HepG2 (cell line): ENCODE measurements around the gene MTRF1. TPM values are rescaled to one million over a fixed set of nuclear protein-coding genes. Genes with fewer than 3 reads are reported as not detected.
A peak's percentile ranks its signal among the peaks of the same experiment; 100 is the strongest.

Source experiments
- ARHGAP35 ChIP-seq: sonication (generic); formaldehyde crosslinking; IDR thresholded peaks from 2 replicates; pipeline ENCODE4 v1.9.0; 2022; ENCODE audit warnings: mild to moderate bottlenecking, inconsistent platforms, moderate library complexity, missing genetic modification reagents, borderline replicate concordance
- ARID2 ChIP-seq: sonication (generic); formaldehyde crosslinking; IDR thresholded peaks from 2 replicates; pipeline ENCODE4 v1.8.1; 2022; ENCODE audit warnings: mild to moderate bottlenecking, missing genetic modification reagents, borderline replicate concordance
- ATF7-NPFF ChIP-seq: sonication (generic); formaldehyde crosslinking; IDR thresholded peaks from 2 replicates; pipeline ENCODE4 v1.8.1; 2023; ENCODE audit warnings: mild to moderate bottlenecking, low read depth, missing genetic modification reagents, moderate library complexity
- MXI1 ChIP-seq: IDR thresholded peaks from 3 replicates; pipeline ENCODE4 v1.6.1; 2012; ENCODE audit warnings: low read depth, low read length, inconsistent platforms, borderline replicate concordance
- NFIB ChIP-seq: sonication (generic); formaldehyde crosslinking; IDR thresholded peaks from 2 replicates; pipeline ENCODE4 v1.9.0; 2021; ENCODE audit warnings: missing genetic modification reagents, mild to moderate bottlenecking, borderline replicate concordance
- NKX3-1 ChIP-seq: sonication (generic); formaldehyde crosslinking; IDR thresholded peaks from 2 replicates; pipeline ENCODE4 v1.5.0; 2020; ENCODE audit warnings: missing genetic modification reagents
- PLRG1 ChIP-seq: fragments of 450-650 bp; conservative IDR thresholded peaks from 2 replicates; pipeline ENCODE4 v1.6.1; 2016
- SMAD1 ChIP-seq: sonication (generic); formaldehyde crosslinking; IDR thresholded peaks from 2 replicates; pipeline ENCODE4 v1.4.0; 2020; ENCODE audit warnings: missing genetic modification reagents, low read depth, mild to moderate bottlenecking, borderline replicate concordance
- SUZ12 ChIP-seq: fragments of 150-350 bp; IDR thresholded peaks from 2 replicates; pipeline ENCODE4 v1.6.1; 2014; ENCODE audit warnings: low read depth, low read length
- TAF1 ChIP-seq: sonication (generic); formaldehyde crosslinking; IDR thresholded peaks from 2 replicates; pipeline ENCODE4 v1.4.0; 2020; ENCODE audit warnings: missing genetic modification reagents
- TBL1XR1 ChIP-seq: fragments of 150-350 bp; IDR thresholded peaks from 2 replicates; pipeline ENCODE4 v1.6.1; 2014; ENCODE audit warnings: borderline replicate concordance, low read length; ENCODE audit not compliant: partially characterized antibody
- ZBTB8A ChIP-seq: sonication (generic); formaldehyde crosslinking; IDR thresholded peaks from 2 replicates; pipeline ENCODE4 v1.4.0; 2020; ENCODE audit warnings: mild to moderate bottlenecking, low read depth, missing genetic modification reagents, borderline replicate concordance
- ZFP82 ChIP-seq: sonication (generic); formaldehyde crosslinking; IDR thresholded peaks from 2 replicates; pipeline ENCODE4 v1.5.1; 2020; ENCODE audit warnings: mild to moderate bottlenecking, missing genetic modification reagents, borderline replicate concordance
- ZNF20 ChIP-seq: sonication (generic); formaldehyde crosslinking; IDR thresholded peaks from 2 replicates; pipeline ENCODE4 v1.4.0; 2020; ENCODE audit warnings: mild to moderate bottlenecking, moderate library complexity, missing genetic modification reagents
- ZNF274 ChIP-seq: sonication (generic); formaldehyde crosslinking; IDR thresholded peaks from 2 replicates; pipeline ENCODE4 v1.5.1; 2020; ENCODE audit warnings: mild to moderate bottlenecking, missing genetic modification reagents
- ZNF460 ChIP-seq: sonication (generic); formaldehyde crosslinking; IDR thresholded peaks from 2 replicates; pipeline ENCODE4 v1.5.1; 2020; ENCODE audit warnings: missing genetic modification reagents, mild to moderate bottlenecking, borderline replicate concordance
- ZNF563 ChIP-seq: sonication (generic); formaldehyde crosslinking; IDR thresholded peaks from 2 replicates; pipeline ENCODE4 v1.8.0; 2022; ENCODE audit warnings: mild to moderate bottlenecking, moderate library complexity, missing genetic modification reagents
- ZNF619 ChIP-seq: sonication (generic); formaldehyde crosslinking; IDR thresholded peaks from 2 replicates; pipeline ENCODE4 v1.4.0; 2020; ENCODE audit warnings: mild to moderate bottlenecking, missing genetic modification reagents
- ZNF629 ChIP-seq: sonication (generic); formaldehyde crosslinking; conservative IDR thresholded peaks from 2 replicates; pipeline ENCODE4 v1.5.0; 2020; ENCODE audit warnings: missing genetic modification reagents
- ZSCAN25 ChIP-seq: sonication (generic); formaldehyde crosslinking; IDR thresholded peaks from 2 replicates; pipeline ENCODE4 v1.8.0; 2022; ENCODE audit warnings: mild to moderate bottlenecking, missing genetic modification reagents
- polyA plus RNA-seq, 8 experiments: library from polyadenylated mRNA; depleted of rRNA in 3 of 8; stranded (reverse) in 7 of 8; unstranded in 1 of 8; fragments of >200 nt; fragmentation: Illumina TruSeq in 4 of 8; extraction: Trizol in 4 of 8; gene quantifications; 2 replicates each; pipeline versions ENCODE4 v1.2.1 to v1.2.3, GENCODE V29; 2011 to 2016; ENCODE audit warnings: low read depth in 4 of 8, missing spikeins in 1 of 8, mixed read lengths in 1 of 8; ENCODE audit not compliant: insufficient read depth in 1 of 8
- total RNA-seq, 5 experiments: library from RNA; depleted of rRNA; stranded (reverse); fragments of >200 nt; fragmentation: Illumina TruSeq; extraction: Trizol; gene quantifications; 2 replicates each; pipeline ENCODE4 v1.2.3, GENCODE V29; 2016; ENCODE audit warnings: low read depth in 1 of 5
- TF ChIP-seq, protein P1 (sequence below): IDR thresholded peaks from 2 replicates; pipeline ENCODE4 v1.6.1; 2012; ENCODE audit warnings: low read length, improper control_type of control experiment
- TF ChIP-seq, protein P2 (sequence below): sonication (generic); formaldehyde crosslinking; IDR thresholded peaks from 2 replicates; pipeline ENCODE4 v1.4.0; 2020; ENCODE audit warnings: missing genetic modification reagents, borderline replicate concordance
- TF ChIP-seq, protein P3 (sequence below): sonication (generic); formaldehyde crosslinking; IDR thresholded peaks from 2 replicates; pipeline ENCODE4 v1.4.0; 2020; ENCODE audit warnings: missing genetic modification reagents

The MTRF1 gene
- total and polyA plus RNA-seq, 2 of the 13 experiments (the other 11 are each of a cell fraction or from before 2014, with no cell fraction given): 21.6 to 27.2 TPM

DNA sequence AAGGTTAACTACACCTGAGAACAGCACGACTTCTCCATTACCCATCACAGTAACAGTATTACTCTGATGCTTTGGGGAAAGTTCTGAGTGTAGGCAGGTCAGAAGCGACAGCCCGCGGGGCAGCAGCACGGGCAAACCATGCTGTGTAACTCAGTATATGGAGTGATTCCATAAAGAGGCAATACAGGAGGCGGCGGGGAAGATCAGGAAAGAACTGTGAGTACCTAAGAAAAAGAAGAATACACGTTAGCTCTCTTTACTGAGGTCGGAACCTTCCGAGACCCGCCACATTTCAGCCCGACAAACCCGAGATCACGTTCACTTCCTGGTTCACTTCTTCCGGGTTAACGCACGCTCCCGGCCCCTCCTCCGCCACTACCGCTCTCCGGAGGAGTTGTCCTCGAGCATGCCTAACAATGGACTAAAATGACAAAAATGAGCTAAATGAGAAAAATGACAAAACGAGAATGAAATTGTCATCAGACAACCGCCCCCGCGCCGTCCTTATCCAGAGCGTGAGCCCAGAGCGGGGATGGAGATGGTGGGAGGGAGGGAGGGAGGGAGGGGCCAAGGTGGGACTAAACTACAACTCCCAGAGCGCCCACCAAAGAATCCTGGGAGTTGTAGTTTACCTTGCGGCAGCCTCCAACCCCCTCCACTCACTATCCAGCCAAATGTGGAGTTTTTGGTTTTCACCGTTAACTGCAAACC is at the start of gene MTRF1 (continued):
- TF ChIP-seq TBL1XR1: peak; percentile 43
- TF ChIP-seq, protein P1, sequence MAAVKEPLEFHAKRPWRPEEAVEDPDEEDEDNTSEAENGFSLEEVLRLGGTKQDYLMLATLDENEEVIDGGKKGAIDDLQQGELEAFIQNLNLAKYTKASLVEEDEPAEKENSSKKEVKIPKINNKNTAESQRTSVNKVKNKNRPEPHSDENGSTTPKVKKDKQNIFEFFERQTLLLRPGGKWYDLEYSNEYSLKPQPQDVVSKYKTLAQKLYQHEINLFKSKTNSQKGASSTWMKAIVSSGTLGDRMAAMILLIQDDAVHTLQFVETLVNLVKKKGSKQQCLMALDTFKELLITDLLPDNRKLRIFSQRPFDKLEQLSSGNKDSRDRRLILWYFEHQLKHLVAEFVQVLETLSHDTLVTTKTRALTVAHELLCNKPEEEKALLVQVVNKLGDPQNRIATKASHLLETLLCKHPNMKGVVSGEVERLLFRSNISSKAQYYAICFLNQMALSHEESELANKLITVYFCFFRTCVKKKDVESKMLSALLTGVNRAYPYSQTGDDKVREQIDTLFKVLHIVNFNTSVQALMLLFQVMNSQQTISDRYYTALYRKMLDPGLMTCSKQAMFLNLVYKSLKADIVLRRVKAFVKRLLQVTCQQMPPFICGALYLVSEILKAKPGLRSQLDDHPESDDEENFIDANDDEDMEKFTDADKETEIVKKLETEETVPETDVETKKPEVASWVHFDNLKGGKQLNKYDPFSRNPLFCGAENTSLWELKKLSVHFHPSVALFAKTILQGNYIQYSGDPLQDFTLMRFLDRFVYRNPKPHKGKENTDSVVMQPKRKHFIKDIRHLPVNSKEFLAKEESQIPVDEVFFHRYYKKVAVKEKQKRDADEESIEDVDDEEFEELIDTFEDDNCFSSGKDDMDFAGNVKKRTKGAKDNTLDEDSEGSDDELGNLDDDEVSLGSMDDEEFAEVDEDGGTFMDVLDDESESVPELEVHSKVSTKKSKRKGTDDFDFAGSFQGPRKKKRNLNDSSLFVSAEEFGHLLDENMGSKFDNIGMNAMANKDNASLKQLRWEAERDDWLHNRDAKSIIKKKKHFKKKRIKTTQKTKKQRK: no peak
- TF ChIP-seq SUZ12: peak; percentile 58
- no peak for TF ChIP-seq ARID2
- no peak for TF ChIP-seq SMAD1 (CRISPR knock-in tag)
- peak; percentile 60; the same call in 1 of the 3 replicates for TF ChIP-seq MXI1
- TF ChIP-seq NKX3-1 (CRISPR knock-in tag): 0 out of 2 replicates have a peak, but pooled peaks have one; percentile 27
- no peak for TF ChIP-seq ZNF563
- no peak for TF ChIP-seq PLRG1
- no peak for TF ChIP-seq ZNF20
- TF ChIP-seq ZSCAN25 (CRISPR knock-in tag): no peak
- no peak for TF ChIP-seq NFIB (CRISPR knock-in tag)
- no peak for TF ChIP-seq ATF7-NPFF
- TF ChIP-seq, protein P2, sequence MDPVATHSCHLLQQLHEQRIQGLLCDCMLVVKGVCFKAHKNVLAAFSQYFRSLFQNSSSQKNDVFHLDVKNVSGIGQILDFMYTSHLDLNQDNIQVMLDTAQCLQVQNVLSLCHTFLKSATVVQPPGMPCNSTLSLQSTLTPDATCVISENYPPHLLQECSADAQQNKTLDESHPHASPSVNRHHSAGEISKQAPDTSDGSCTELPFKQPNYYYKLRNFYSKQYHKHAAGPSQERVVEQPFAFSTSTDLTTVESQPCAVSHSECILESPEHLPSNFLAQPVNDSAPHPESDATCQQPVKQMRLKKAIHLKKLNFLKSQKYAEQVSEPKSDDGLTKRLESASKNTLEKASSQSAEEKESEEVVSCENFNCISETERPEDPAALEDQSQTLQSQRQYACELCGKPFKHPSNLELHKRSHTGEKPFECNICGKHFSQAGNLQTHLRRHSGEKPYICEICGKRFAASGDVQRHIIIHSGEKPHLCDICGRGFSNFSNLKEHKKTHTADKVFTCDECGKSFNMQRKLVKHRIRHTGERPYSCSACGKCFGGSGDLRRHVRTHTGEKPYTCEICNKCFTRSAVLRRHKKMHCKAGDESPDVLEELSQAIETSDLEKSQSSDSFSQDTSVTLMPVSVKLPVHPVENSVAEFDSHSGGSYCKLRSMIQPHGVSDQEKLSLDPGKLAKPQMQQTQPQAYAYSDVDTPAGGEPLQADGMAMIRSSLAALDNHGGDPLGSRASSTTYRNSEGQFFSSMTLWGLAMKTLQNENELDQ: no peak
- no peak for TF ChIP-seq ZNF274 (CRISPR knock-in tag)
- TF ChIP-seq ARHGAP35 (CRISPR knock-in tag): no peak
- TF ChIP-seq ZFP82 (CRISPR knock-in tag): no peak
- TF ChIP-seq TAF1 (CRISPR knock-in tag): peak; percentile 68
- no peak for TF ChIP-seq ZNF619 (CRISPR knock-in tag)
- no peak for TF ChIP-seq ZNF629 (CRISPR knock-in tag)
- TF ChIP-seq ZNF460: no peak
- TF ChIP-seq, protein P3, sequence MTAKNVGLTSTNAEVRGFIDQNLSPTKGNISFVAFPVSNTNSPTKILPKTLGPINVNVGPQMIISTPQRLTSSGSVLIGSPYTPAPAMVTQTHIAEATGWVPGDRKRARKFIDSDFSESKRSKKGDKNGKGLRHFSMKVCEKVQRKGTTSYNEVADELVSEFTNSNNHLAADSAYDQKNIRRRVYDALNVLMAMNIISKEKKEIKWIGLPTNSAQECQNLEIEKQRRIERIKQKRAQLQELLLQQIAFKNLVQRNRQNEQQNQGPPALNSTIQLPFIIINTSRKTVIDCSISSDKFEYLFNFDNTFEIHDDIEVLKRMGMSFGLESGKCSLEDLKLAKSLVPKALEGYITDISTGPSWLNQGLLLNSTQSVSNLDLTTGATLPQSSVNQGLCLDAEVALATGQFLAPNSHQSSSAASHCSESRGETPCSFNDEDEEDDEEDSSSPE: no peak
- no peak for TF ChIP-seq ZBTB8A (CRISPR knock-in tag)
